ENCODE data around the gene COG5.
"Not testable (repeated sequence)": the region's sequence is repeated elsewhere in the genome, so short reads cannot be mapped to it uniquely, and the experiment has no call there.

Gene COG5

GRCh38 chr7:107233174-107233573, 330.5 kb downstream of the COG5 start:
- Histone ChIP-seq H3K36me3 (ENCODE audit: insufficient read depth, low read length) (no peaks in the 10 kb centered on the region), H3K27me3 (ENCODE audit: insufficient read depth, low read length) (no peaks in the 10 kb centered on the region), H2AFZ (ENCODE audit: low read length, unreplicated experiment) (no peak overlapping the region), H3K4me1 (ENCODE audit: control insufficient read depth, insufficient read depth, low read length, unreplicated experiment) (peaks cover 16% of the 10 kb centered on the region), H3K4me3 (ENCODE audit: low read depth, low read length) (no peak overlapping the region), H3K27ac (ENCODE audit: low read depth, low read length) (no peak overlapping the region), H3K79me2 (ENCODE audit: control insufficient read depth, insufficient read depth, low read length, unreplicated experiment) (no peaks in the 10 kb centered on the region)

- H3K27ac ChIP-seq (ENCODE audit: low read depth, low read length) = no peak overlapping the region
- H3K4me1 ChIP-seq (ENCODE audit: control insufficient read depth, insufficient read depth, low read length, unreplicated experiment) = peaks cover 16% of the 10 kb centered on the region
- no peaks in the 10 kb centered on the region for H3K27me3 ChIP-seq (ENCODE audit: insufficient read depth, low read length)
- no peak overlapping the region for H2AFZ ChIP-seq (ENCODE audit: low read length, unreplicated experiment)
- no peak overlapping the region for H3K4me3 ChIP-seq (ENCODE audit: low read depth, low read length)
- H3K79me2 ChIP-seq (ENCODE audit: control insufficient read depth, insufficient read depth, low read length, unreplicated experiment) = no peaks in the 10 kb centered on the region
- H3K36me3 ChIP-seq (ENCODE audit: insufficient read depth, low read length) = no peaks in the 10 kb centered on the region
Measured at GRCh38 chr7:107232568-107233090, 331.1 kb downstream of the COG5 start.

GRCh38 chr7:107230334-107230733, 333.4 kb downstream of the COG5 start:
- peaks cover 16% of the 10 kb centered on the region for H3K4me1 ChIP-seq (ENCODE audit: control insufficient read depth, insufficient read depth, low read length, unreplicated experiment)
- H3K79me2 ChIP-seq (ENCODE audit: control insufficient read depth, insufficient read depth, low read length, unreplicated experiment) = no peaks in the 10 kb centered on the region
- no peak overlapping the region for H2AFZ ChIP-seq (ENCODE audit: low read length, unreplicated experiment)
- H3K27ac ChIP-seq (ENCODE audit: low read depth, low read length) = peak overlapping the region; percentile 47
- no peaks in the 10 kb centered on the region for H3K27me3 ChIP-seq (ENCODE audit: insufficient read depth, low read length)
- no peak overlapping the region for H3K4me3 ChIP-seq (ENCODE audit: low read depth, low read length)
- no peaks in the 10 kb centered on the region for H3K36me3 ChIP-seq (ENCODE audit: insufficient read depth, low read length)

GRCh38 chr7:107228291-107228690, 335.4 kb downstream of the COG5 start:
- H3K36me3 ChIP-seq (ENCODE audit: insufficient read depth, low read length) = no peaks in the 10 kb centered on the region
- H3K27ac ChIP-seq (ENCODE audit: low read depth, low read length) = no peak overlapping the region
- no peak overlapping the region for H2AFZ ChIP-seq (ENCODE audit: low read length, unreplicated experiment)

GRCh38 chr7:107224374-107225223, 339.1 kb downstream of the COG5 start:
- no peaks in the 10 kb centered on the region for H3K79me2 ChIP-seq (ENCODE audit: control insufficient read depth, insufficient read depth, low read length, unreplicated experiment)
- H3K4me3 ChIP-seq (ENCODE audit: low read depth, low read length) = no peak overlapping the region
- no peaks in the 10 kb centered on the region for H3K36me3 ChIP-seq (ENCODE audit: insufficient read depth, low read length)
- no peaks in the 10 kb centered on the region for H3K27me3 ChIP-seq (ENCODE audit: insufficient read depth, low read length)
- H2AFZ ChIP-seq (ENCODE audit: low read length, unreplicated experiment) = no peak overlapping the region
- no peak overlapping the region for H3K27ac ChIP-seq (ENCODE audit: low read depth, low read length)
- H3K4me1 ChIP-seq (ENCODE audit: control insufficient read depth, insufficient read depth, low read length, unreplicated experiment) = peaks cover 4% of the 10 kb centered on the region

More at GRCh38 chr7:107228291-107228690, 335.4 kb downstream of the COG5 start:
- Histone ChIP-seq H3K4me3 (ENCODE audit: low read depth, low read length) (no peak overlapping the region), H3K4me1 (ENCODE audit: control insufficient read depth, insufficient read depth, low read length, unreplicated experiment) (peaks cover 16% of the 10 kb centered on the region), H3K79me2 (ENCODE audit: control insufficient read depth, insufficient read depth, low read length, unreplicated experiment) (no peaks in the 10 kb centered on the region), H3K27me3 (ENCODE audit: insufficient read depth, low read length) (no peaks in the 10 kb centered on the region)

- not testable (repeated sequence) for H3K27me3 ChIP-seq (ENCODE audit: insufficient read depth, low read length); H3K79me2 ChIP-seq (ENCODE audit: control insufficient read depth, insufficient read depth, low read length, unreplicated experiment); H3K36me3 ChIP-seq (ENCODE audit: insufficient read depth, low read length); H3K27ac ChIP-seq (ENCODE audit: low read depth, low read length); H2AFZ ChIP-seq (ENCODE audit: low read length, unreplicated experiment); H3K4me3 ChIP-seq (ENCODE audit: low read depth, low read length); H3K4me1 ChIP-seq (ENCODE audit: control insufficient read depth, insufficient read depth, low read length, unreplicated experiment)
Measured at GRCh38 chr7:107220806-107221205, 342.9 kb downstream of the COG5 start.

- H3K27me3 ChIP-seq (ENCODE audit: insufficient read depth, low read length) = no peaks in the 10 kb centered on the region
- H3K4me1 ChIP-seq (ENCODE audit: control insufficient read depth, insufficient read depth, low read length, unreplicated experiment) = no peaks in the 10 kb centered on the region
- H3K79me2 ChIP-seq (ENCODE audit: control insufficient read depth, insufficient read depth, low read length, unreplicated experiment) = no peaks in the 10 kb centered on the region
- H2AFZ ChIP-seq (ENCODE audit: low read length, unreplicated experiment) = no peak overlapping the region
- no peaks in the 10 kb centered on the region for H3K36me3 ChIP-seq (ENCODE audit: insufficient read depth, low read length)
- H3K4me3 ChIP-seq (ENCODE audit: low read depth, low read length) = no peak overlapping the region
- H3K27ac ChIP-seq (ENCODE audit: low read depth, low read length) = no peak overlapping the region
Measured at GRCh38 chr7:107220356-107220755, 343.4 kb downstream of the COG5 start.

- H3K27ac ChIP-seq (ENCODE audit: low read depth, low read length) = no peak overlapping the region
- no peaks in the 10 kb centered on the region for H3K79me2 ChIP-seq (ENCODE audit: control insufficient read depth, insufficient read depth, low read length, unreplicated experiment)
- H3K4me1 ChIP-seq (ENCODE audit: control insufficient read depth, insufficient read depth, low read length, unreplicated experiment) = no peaks in the 10 kb centered on the region
- H2AFZ ChIP-seq (ENCODE audit: low read length, unreplicated experiment) = no peak overlapping the region
- no peaks in the 10 kb centered on the region for H3K27me3 ChIP-seq (ENCODE audit: insufficient read depth, low read length)
- H3K4me3 ChIP-seq (ENCODE audit: low read depth, low read length) = no peak overlapping the region
- H3K36me3 ChIP-seq (ENCODE audit: insufficient read depth, low read length) = no peaks in the 10 kb centered on the region
Measured at GRCh38 chr7:107219563-107220244, 344.0 kb downstream of the COG5 start.

GRCh38 chr7:107213945-107214344, 349.8 kb downstream of the COG5 start:
- no peak overlapping the region for H3K4me3 ChIP-seq (ENCODE audit: low read depth, low read length)
- H3K4me1 ChIP-seq (ENCODE audit: control insufficient read depth, insufficient read depth, low read length, unreplicated experiment) = no peaks in the 10 kb centered on the region
- no peaks in the 10 kb centered on the region for H3K36me3 ChIP-seq (ENCODE audit: insufficient read depth, low read length)

GRCh38 chr7:107213193-107213788, 350.4 kb downstream of the COG5 start:
- H3K27ac ChIP-seq (ENCODE audit: low read depth, low read length) = no peak overlapping the region
- H3K4me1 ChIP-seq (ENCODE audit: control insufficient read depth, insufficient read depth, low read length, unreplicated experiment) = no peaks in the 10 kb centered on the region
- no peak overlapping the region for H3K4me3 ChIP-seq (ENCODE audit: low read depth, low read length)
- no peaks in the 10 kb centered on the region for H3K79me2 ChIP-seq (ENCODE audit: control insufficient read depth, insufficient read depth, low read length, unreplicated experiment)
- H3K27me3 ChIP-seq (ENCODE audit: insufficient read depth, low read length) = no peaks in the 10 kb centered on the region
- H2AFZ ChIP-seq (ENCODE audit: low read length, unreplicated experiment) = no peak overlapping the region
- H3K36me3 ChIP-seq (ENCODE audit: insufficient read depth, low read length) = no peaks in the 10 kb centered on the region

More at GRCh38 chr7:107213945-107214344, 349.8 kb downstream of the COG5 start:
- Histone ChIP-seq H2AFZ (ENCODE audit: low read length, unreplicated experiment) (no peak overlapping the region), H3K27ac (ENCODE audit: low read depth, low read length) (no peak overlapping the region), H3K79me2 (ENCODE audit: control insufficient read depth, insufficient read depth, low read length, unreplicated experiment) (no peaks in the 10 kb centered on the region), H3K27me3 (ENCODE audit: insufficient read depth, low read length) (no peaks in the 10 kb centered on the region)

All from ACC112 (cell line).